Trophoblast cell (in vitro differentiated cells and primary cell): ENCODE results near the gene HIPK2.

Experiments used
- DNase-seq, 2 donors: peaks; one replicate each; pipeline ENCODE4 v3.0.0-alpha.2; 2016
- H2AFZ ChIP-seq: 2 replicates; pipeline ENCODE4 v1.6.1; 2013; ENCODE audit warnings: low read length, moderate library complexity, mild to moderate bottlenecking; ENCODE audit not compliant: insufficient read depth, poor library complexity
- H2AK5ac ChIP-seq: 2 replicates; pipeline ENCODE4 v1.6.1; 2013; ENCODE audit warnings: mild to moderate bottlenecking, low read length
- H2BK120ac ChIP-seq: 2 replicates; pipeline ENCODE4 v1.6.1; 2013; ENCODE audit warnings: low read length, mild to moderate bottlenecking, moderate library complexity; ENCODE audit not compliant: insufficient read depth, poor library complexity
- H2BK12ac ChIP-seq: 2 replicates; pipeline ENCODE4 v1.6.1; 2013; ENCODE audit warnings: mild to moderate bottlenecking, low read length, moderate library complexity
- H2BK5ac ChIP-seq: 2 replicates; pipeline ENCODE4 v1.6.1; 2013; ENCODE audit warnings: low read length, low read depth, moderate library complexity, mild to moderate bottlenecking; ENCODE audit not compliant: poor library complexity
- H3K14ac ChIP-seq: 2 replicates; pipeline ENCODE4 v1.6.1; 2013; ENCODE audit warnings: mild to moderate bottlenecking, low read length
- H3K18ac ChIP-seq: 2 replicates; pipeline ENCODE4 v1.6.1; 2013; ENCODE audit warnings: mild to moderate bottlenecking, low read length
- H3K23ac ChIP-seq: 2 replicates; pipeline ENCODE4 v1.6.1; 2013; ENCODE audit warnings: low read length
- H3K27ac ChIP-seq: 2 replicates; pipeline ENCODE4 v1.5.1; 2013; ENCODE audit warnings: low read depth, mild to moderate bottlenecking, inconsistent platforms, low read length, moderate library complexity
- H3K27me3 ChIP-seq: 2 replicates; pipeline ENCODE4 v1.6.1; 2013; ENCODE audit warnings: inconsistent platforms, mild to moderate bottlenecking, low read length, moderate library complexity; ENCODE audit not compliant: insufficient read depth
- H3K36me3 ChIP-seq, 2 experiments: 1 replicate in 1 of 2; 2 replicates in 1 of 2; pipeline ENCODE4 v1.6.1; 2013; ENCODE audit warnings: low read length in 2 of 2, mild to moderate bottlenecking in 2 of 2, moderate library complexity in 1 of 2; ENCODE audit not compliant: insufficient read depth in 2 of 2, control insufficient read depth in 1 of 2
- H3K4ac ChIP-seq: 2 replicates; pipeline ENCODE4 v1.6.1; 2013; ENCODE audit warnings: low read depth, mild to moderate bottlenecking, low read length, moderate library complexity
- H3K4me1 ChIP-seq, 2 experiments: 1 replicate in 1 of 2; 2 replicates in 1 of 2; pipeline ENCODE4 v1.6.1; 2013; ENCODE audit warnings: low read length in 2 of 2, mild to moderate bottlenecking in 2 of 2, moderate library complexity in 1 of 2; ENCODE audit not compliant: insufficient read depth in 2 of 2, control insufficient read depth in 1 of 2
- H3K4me2 ChIP-seq: 2 replicates; pipeline ENCODE4 v1.6.1; 2013; ENCODE audit warnings: inconsistent platforms, mild to moderate bottlenecking, low read length, moderate library complexity
- H3K4me3 ChIP-seq: 2 replicates; pipeline ENCODE4 v1.5.1; 2013; ENCODE audit warnings: mild to moderate bottlenecking, low read depth, low read length, inconsistent platforms
- H3K79me1 ChIP-seq: one replicate; pipeline ENCODE4 v1.6.1; 2013; ENCODE audit warnings: low read length
- H3K79me2 ChIP-seq: 2 replicates; pipeline ENCODE4 v1.6.1; 2013; ENCODE audit warnings: low read length, mild to moderate bottlenecking; ENCODE audit not compliant: control insufficient read depth, insufficient read depth, poor library complexity
- H3K9ac ChIP-seq: 2 replicates; pipeline ENCODE4 v1.6.1; 2013; ENCODE audit warnings: mild to moderate bottlenecking, low read length
- H3K9me3 ChIP-seq: 2 replicates; pipeline ENCODE4 v1.6.1; 2013; ENCODE audit warnings: low read depth, mild to moderate bottlenecking, control low read depth, inconsistent platforms, low read length; ENCODE audit not compliant: insufficient read depth
- H4K12ac ChIP-seq: 2 replicates; pipeline ENCODE4 v1.6.1; 2013; ENCODE audit warnings: low read depth, mild to moderate bottlenecking, low read length, moderate library complexity
- H4K8ac ChIP-seq: 2 replicates; pipeline ENCODE4 v1.6.1; 2013; ENCODE audit warnings: low read depth, mild to moderate bottlenecking, low read length, moderate library complexity
- H4K91ac ChIP-seq: one replicate; pipeline ENCODE4 v1.6.1; 2013; ENCODE audit warnings: low read depth, mild to moderate bottlenecking, low read length, moderate library complexity
- WGBS: extraction: QIAGEN DNeasy Blood & Tissue Kit; methylation state at CpG from one replicate; pipeline ENCODE4 v1.1.7; 2013; ENCODE audit warnings: missing lambda C conversion rate; ENCODE audit not compliant: insufficient read length, insufficient coverage; ENCODE audit errors: extremely low coverage; 5-methylcytosine and 5-hydroxymethylcytosine counted together

HIPK2 gene

GRCh38 chr7:139563856-139564255 lies 213.9 kb downstream of the HIPK2 start:
- H4K8ac ChIP-seq: no peak overlapping the region
- H3K18ac ChIP-seq: no peak overlapping the region
- H3K79me1 ChIP-seq: no peaks in the 10 kb centered on the region
- no peak overlapping the region for H2BK12ac ChIP-seq
- no peak overlapping the region for H2AK5ac ChIP-seq
- no peak overlapping the region for H3K14ac ChIP-seq
- no CpG with 5 or more reads among the region's 5 CpGs for WGBS
- DNase-seq: no peak
- no peak overlapping the region for H3K9ac ChIP-seq
- H3K27me3 ChIP-seq: no peaks in the 10 kb centered on the region
- no peak overlapping the region for H4K12ac ChIP-seq
- H3K36me3 ChIP-seq: no peaks in the 10 kb centered on the region
- H3K9me3 ChIP-seq: peaks cover 1% of the 10 kb centered on the region
- no peak overlapping the region for H2BK5ac ChIP-seq
- no peaks in the 10 kb centered on the region for H3K4me1 ChIP-seq
- no peak overlapping the region for H2BK120ac ChIP-seq
- H3K4ac ChIP-seq: no peak overlapping the region
- no peaks in the 10 kb centered on the region for H3K79me2 ChIP-seq
- no peak overlapping the region for H3K4me2 ChIP-seq
- no peak overlapping the region for H3K27ac ChIP-seq
- no peak overlapping the region for H3K4me3 ChIP-seq
- no peak overlapping the region for H3K23ac ChIP-seq
- H4K91ac ChIP-seq: no peak overlapping the region
- H2AFZ ChIP-seq: no peak overlapping the region

GRCh38 chr7:139562961-139563565 lies 214.7 kb downstream of the HIPK2 start:
- no peak for DNase-seq
- Histone ChIP-seq H3K4me1 (no peaks in the 10 kb centered on the region), H3K79me2 (no peaks in the 10 kb centered on the region), H3K14ac (no peak overlapping the region), H3K9ac (no peak overlapping the region), H3K27me3 (no peaks in the 10 kb centered on the region), H2BK12ac (no peak overlapping the region), H3K4ac (no peak overlapping the region), H2AFZ (no peak overlapping the region), H3K9me3 (peaks cover 1% of the 10 kb centered on the region), H3K36me3 (no peaks in the 10 kb centered on the region), H4K12ac (no peak overlapping the region), H3K18ac (no peak overlapping the region), H3K27ac (no peak overlapping the region), H3K23ac (no peak overlapping the region), H2BK5ac (no peak overlapping the region), H3K4me2 (no peak overlapping the region), H4K91ac (no peak overlapping the region), H2AK5ac (no peak overlapping the region), H4K8ac (no peak overlapping the region), H2BK120ac (no peak overlapping the region), H3K4me3 (no peak overlapping the region), H3K79me1 (no peaks in the 10 kb centered on the region)
- no CpG with 5 or more reads among the region's 13 CpGs for WGBS

GRCh38 chr7:139562491-139562890 lies 215.3 kb downstream of the HIPK2 start:
- no peak overlapping the region for H3K4me2 ChIP-seq
- H2BK120ac ChIP-seq: no peak overlapping the region
- H2BK5ac ChIP-seq: no peak overlapping the region
- no peaks in the 10 kb centered on the region for H3K79me1 ChIP-seq
- H3K23ac ChIP-seq: no peak overlapping the region
- H3K14ac ChIP-seq: no peak overlapping the region
- H3K4me1 ChIP-seq: no peaks in the 10 kb centered on the region
- H2BK12ac ChIP-seq: no peak overlapping the region
- no peak overlapping the region for H4K8ac ChIP-seq
- H3K79me2 ChIP-seq: no peaks in the 10 kb centered on the region
- no peak overlapping the region for H3K4ac ChIP-seq
- H3K9me3 ChIP-seq: no peaks in the 10 kb centered on the region
- H2AFZ ChIP-seq: no peak overlapping the region
- no peak for DNase-seq
- no CpG with 5 or more reads among the region's 12 CpGs for WGBS
- H4K12ac ChIP-seq: no peak overlapping the region
- no peak overlapping the region for H3K4me3 ChIP-seq
- no peak overlapping the region for H2AK5ac ChIP-seq
- H3K27me3 ChIP-seq: no peaks in the 10 kb centered on the region
- H4K91ac ChIP-seq: no peak overlapping the region
- no peak overlapping the region for H3K18ac ChIP-seq
- H3K9ac ChIP-seq: no peak overlapping the region
- H3K36me3 ChIP-seq: no peaks in the 10 kb centered on the region
- H3K27ac ChIP-seq: no peak overlapping the region

GRCh38 chr7:139560678-139561077 lies 217.1 kb downstream of the HIPK2 start:
- Histone ChIP-seq H3K36me3 (no peaks in the 10 kb centered on the region), H4K8ac (no peak overlapping the region), H2BK120ac (no peak overlapping the region), H4K12ac (no peak overlapping the region), H3K4me2 (no peak overlapping the region), H3K79me2 (no peaks in the 10 kb centered on the region), H3K4ac (no peak overlapping the region), H3K4me3 (no peak overlapping the region), H3K79me1 (no peaks in the 10 kb centered on the region), H4K91ac (no peak overlapping the region), H3K9ac (no peak overlapping the region), H2BK12ac (no peak overlapping the region), H3K27me3 (no peaks in the 10 kb centered on the region), H3K14ac (no peak overlapping the region), H2BK5ac (no peak overlapping the region), H3K4me1 (no peaks in the 10 kb centered on the region), H3K18ac (no peak overlapping the region), H3K23ac (no peak overlapping the region), H2AFZ (no peak overlapping the region), H3K27ac (no peak overlapping the region), H3K9me3 (no peaks in the 10 kb centered on the region), H2AK5ac (no peak overlapping the region)
- no CpG with 5 or more reads among the region's 11 CpGs for WGBS
- no peak for DNase-seq
